GM12873 (cell line): ENCODE measurements around the gene TNIK.

Experiments used
- CTCF ChIP-seq: IDR thresholded peaks from 2 replicates; pipeline ENCODE4 v1.5.1; 2012; ENCODE audit warnings: low read depth, mild to moderate bottlenecking, moderate library complexity, low read length, control low read depth; ENCODE audit not compliant: insufficient read depth; ENCODE audit errors: missing control alignments

The TNIK gene

GRCh38 chr3:171156401-171157010 lies 303.7 kb downstream of the TNIK start:
- TF ChIP-seq CTCF: no peak

DNA sequence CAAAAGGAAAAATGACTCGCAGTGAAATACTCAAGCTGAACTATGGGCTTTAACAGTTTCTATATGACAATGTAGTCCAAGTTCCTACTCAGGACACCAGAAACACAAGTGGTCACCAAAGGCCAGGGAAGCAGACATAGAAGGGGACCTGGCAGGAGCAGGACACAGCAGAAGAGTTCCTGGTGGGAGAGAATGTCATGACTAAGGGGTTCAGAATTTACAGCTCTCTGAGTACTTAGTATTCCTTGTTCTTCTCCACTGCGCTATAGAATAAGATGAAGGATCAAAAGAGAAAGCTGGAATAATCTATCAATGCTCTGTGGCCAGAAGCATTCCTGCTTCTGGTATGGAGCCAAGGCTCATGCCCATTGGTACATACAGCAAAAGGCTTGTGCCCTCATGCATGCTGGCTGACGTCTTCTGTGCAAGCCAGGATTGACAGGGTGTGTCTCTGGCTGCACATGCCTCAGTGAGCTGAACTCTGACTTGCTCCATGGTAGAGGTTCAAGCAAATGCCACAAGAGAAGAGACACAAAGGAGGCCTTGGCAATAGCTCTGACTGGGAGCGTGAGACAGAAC lies 305.0 kb downstream of the TNIK start:
- TF ChIP-seq CTCF: no peak

GRCh38 chr3:171150945-171151344 lies 309.3 kb downstream of the TNIK start:
- no peak for TF ChIP-seq CTCF

- no peak for TF ChIP-seq CTCF
Observed at GRCh38 chr3:171149526-171150116, 310.6 kb downstream of the TNIK start.

- TF ChIP-seq CTCF: no peak
Observed at GRCh38 chr3:171145798-171146197, 314.4 kb downstream of the TNIK start.

DNA sequence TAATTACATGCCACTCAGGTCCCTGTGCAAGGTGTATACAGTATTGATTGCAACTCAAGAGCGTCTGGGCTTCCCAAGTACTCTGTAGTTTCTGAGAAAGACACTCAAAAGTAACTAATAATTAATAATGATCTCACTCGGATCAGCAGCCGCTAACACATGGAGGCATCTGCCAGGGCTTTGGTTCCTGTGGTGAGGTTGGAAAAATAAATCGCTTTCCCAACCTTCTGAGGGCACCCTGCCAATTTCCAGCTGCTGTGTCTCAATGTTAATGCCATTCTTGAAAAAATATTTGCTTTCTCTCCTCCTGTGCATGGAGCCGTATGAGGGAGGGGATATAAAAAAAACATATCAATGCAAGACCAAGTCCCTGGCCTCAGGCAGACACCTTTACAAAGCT lies 317.2 kb downstream of the TNIK start:
- no peak for TF ChIP-seq CTCF

DNA sequence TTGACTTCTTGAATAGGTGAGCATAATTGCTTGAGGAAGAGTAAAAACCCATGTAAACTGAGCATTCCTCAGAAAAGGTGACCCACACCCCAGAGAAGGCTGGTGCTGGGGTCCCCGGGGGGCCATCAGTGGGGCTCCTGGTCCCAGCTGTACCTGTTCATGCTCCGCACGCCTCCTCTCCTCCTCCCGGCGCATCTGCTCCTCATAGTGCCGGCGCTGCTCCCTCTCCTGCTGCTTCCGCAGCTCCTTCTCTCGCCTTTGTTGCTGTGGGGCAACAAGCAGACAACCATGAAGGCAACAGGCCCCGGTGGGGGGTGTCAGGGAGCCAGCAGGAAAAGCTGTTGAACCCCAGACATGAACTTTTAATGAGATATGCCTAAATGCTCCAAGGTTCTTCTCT lies 320.0 kb downstream of the TNIK start:
- no peak for TF ChIP-seq CTCF
